SH-SY5Y (cell line): Measurements from ENCODE around the gene SLC18A2.

Experiments
- GATA2 ChIP-seq: IDR thresholded peaks from 2 replicates; pipeline ENCODE4 v1.6.1; 2011; ENCODE audit warnings: mild to moderate bottlenecking, low read depth, low read length
- GATA3 ChIP-seq: IDR thresholded peaks from 2 replicates; pipeline ENCODE4 v1.6.1; 2011; ENCODE audit warnings: low read depth, mild to moderate bottlenecking, low read length, moderate library complexity

The SLC18A2 gene

DNA sequence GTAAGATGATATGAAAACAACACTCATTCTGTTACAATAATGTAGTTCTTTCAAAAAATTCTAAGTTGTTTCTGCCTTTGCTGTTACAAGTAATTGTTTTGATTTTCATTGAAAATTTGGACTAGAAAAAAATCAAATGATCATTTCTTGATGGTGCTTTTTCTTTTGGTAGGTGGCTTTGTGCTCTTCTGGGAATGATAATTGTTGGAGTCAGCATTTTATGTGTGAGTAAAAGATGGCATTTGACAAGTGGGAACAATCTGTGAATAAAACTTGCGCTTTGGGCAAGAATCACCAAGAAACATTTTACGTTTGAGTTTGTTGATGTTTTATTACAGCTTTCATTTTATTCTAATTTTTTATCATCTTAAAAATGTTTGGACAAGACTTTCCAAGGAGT is 25.9 kb downstream of the SLC18A2 start:
- TF ChIP-seq GATA3 (no peak), GATA2 (no peak)

GRCh38 chr10:117268258-117268657 is 27.3 kb downstream of the SLC18A2 start:
- TF ChIP-seq GATA3, result no peak
- no peak for TF ChIP-seq GATA2

GRCh38 chr10:117268907-117269306 is 28.0 kb downstream of the SLC18A2 start:
- TF ChIP-seq GATA2 (no peak), GATA3 (no peak)

DNA sequence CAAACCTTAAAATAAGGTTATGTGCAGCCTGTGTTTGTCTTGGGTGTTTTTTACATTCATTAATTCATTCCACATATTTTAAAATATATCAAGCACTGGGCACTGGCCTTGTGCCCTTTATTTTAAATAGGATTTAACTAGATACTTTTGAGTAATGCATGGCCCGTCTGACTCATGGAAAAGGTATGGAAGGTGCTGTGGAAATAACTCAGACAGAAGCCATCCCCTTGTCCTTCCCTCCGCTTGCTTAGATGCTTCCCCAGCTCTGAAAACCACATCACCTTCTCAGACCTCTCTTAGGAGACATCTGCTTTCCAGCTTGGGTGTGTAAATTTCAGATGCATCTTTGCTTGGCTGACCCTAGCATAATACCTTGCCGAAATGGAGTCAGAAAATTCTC is 30.5 kb downstream of the SLC18A2 start:
- TF ChIP-seq GATA2 (no peak), GATA3 (no peak)

DNA sequence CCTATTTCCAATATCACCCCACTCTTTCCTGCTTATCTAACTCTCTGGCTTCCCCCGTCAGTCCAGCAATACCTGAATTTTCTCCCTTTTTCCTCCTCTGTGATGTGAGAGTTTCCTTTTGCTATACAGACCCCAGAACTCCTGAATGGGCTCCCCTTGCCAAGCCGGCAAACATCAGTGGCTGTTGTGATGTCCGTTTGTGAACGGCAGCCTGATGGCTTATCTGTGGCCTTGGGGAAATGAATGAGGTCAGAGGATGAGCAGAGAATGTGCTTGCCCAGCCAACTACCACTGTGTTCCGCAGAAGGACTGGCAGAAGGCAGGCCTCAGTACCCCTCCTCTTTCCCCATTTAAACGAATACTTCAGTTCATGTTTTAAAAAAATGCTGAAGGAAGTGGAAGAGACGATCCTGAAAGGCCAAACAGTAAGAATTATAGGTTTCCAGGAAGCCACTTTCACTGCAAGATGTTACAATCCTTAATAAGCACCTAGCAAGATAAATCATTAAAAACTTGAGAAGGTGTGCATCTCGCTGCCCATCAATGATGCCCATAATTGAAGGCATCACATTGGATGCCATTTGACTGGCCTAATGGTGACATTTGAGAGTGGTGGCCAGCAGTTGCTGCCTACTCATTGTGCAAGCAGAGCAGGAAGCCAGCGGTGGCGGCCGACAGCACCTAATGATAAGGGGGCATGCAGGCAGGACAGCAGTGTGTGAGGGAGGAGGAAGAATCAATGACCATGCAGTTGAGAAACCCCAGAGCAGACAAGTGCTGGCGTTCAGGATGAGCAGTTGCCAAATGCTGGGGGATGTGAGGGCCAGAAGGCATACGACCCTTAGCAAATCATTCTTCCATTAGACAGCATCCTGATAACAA is 31.5 kb downstream of the SLC18A2 start:
- TF ChIP-seq GATA3 (no peak), GATA2 (peak; percentile 39)

GRCh38 chr10:117273980-117274379 is 33.1 kb downstream of the SLC18A2 start:
- no peak for TF ChIP-seq GATA3
- TF ChIP-seq GATA2, result no peak

- TF ChIP-seq GATA2, result no peak
- no peak for TF ChIP-seq GATA3
These were observed 33.6 kb downstream of the SLC18A2 start for GRCh38 chr10:117274509-117274908.

DNA sequence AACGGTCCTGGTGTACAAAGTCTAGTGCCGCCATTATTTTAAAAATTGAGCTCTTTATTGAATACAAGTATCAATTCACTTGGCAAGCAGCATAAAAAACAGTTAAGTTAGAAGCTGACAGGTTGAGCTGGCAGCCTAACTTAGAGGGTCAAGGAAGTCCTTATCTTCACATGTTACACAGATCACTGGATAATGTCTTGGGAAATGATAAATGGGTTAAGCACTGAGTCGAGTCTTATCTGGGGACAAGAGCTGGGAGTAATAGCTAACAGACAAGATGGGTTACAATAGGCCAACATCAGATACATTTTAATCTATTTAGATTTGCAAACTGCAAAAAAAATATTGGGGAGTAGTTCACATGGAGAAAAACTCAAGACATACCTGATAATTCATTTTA is 34.2 kb downstream of the SLC18A2 start:
- no peak for TF ChIP-seq GATA2
- TF ChIP-seq GATA3, result no peak

- no peak for TF ChIP-seq GATA3
- TF ChIP-seq GATA2, result no peak
These were observed 36.8 kb downstream of the SLC18A2 start for GRCh38 chr10:117277675-117278074.

DNA sequence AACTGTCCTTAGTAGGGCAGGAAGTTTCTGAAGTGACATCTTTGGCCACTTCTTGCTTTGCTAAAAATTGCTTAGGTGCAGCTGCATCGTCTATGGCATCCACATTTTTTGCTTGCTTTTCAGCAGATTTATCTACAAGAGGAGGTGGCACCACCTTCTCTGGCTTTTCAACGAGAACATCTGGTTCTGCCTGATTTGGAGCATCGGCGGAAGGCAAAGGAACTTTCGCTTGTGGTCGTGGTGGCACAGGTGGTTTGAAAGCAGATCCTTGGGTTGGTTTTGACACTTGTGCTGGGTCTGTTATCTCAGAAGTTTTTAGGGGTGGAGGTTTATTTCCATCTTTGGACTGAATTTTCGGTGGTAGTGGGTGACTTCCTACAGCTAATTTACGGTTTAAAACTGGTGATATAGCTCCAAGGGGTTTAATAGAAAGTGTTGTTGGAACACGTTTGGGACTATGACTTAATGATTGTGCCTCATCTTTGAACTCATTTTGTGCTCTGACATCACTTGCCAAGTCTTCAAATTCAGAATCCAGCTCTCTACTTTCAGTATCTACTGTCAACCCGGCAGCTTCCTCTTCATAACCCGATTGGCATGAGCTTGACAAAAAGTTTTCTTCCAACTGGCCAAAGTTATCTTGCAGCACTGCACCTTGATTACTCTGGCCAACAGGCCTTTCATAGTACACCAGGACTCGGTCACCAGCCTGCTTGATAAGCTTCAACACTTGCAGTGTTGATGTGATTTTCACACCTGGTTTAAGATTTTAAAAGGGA is 44.0 kb downstream of the SLC18A2 start:
- TF ChIP-seq GATA3 (no peak), GATA2 (no peak)

DNA sequence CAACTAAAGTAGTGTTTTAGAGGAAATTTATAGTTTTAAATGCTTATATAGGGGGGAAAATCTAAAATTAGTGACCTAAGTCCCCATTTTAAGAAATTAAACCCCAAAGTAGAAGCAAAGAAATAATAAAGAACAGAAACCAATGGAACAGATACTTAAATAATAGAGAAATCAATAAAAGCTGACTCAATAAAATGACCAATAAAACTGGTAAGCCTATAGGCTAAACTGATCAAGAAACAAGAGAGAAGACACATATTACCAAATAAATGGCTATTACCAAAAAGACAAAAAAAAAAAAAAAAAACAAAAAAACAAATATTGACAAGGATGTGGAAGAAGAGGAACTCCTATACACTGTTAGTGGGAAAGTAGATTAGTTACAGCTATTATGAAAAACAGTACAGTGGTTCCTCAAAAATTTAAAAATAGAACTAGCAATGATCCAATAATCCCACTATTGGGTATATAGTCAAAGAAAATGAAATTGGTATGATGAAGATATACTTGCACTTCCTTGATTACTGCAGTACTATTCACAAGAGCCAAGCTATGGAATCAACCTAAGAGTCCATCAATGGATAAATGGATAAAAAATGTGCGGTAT is 53.2 kb downstream of the SLC18A2 start:
- no peak for TF ChIP-seq GATA3
- no peak for TF ChIP-seq GATA2

- TF ChIP-seq GATA2 (no peak), GATA3 (no peak)
These were observed 53.8 kb downstream of the SLC18A2 start for GRCh38 chr10:117294735-117295134.

GRCh38 chr10:117298219-117298618 is 57.3 kb downstream of the SLC18A2 start:
- TF ChIP-seq GATA2 (no peak), GATA3 (no peak)

DNA sequence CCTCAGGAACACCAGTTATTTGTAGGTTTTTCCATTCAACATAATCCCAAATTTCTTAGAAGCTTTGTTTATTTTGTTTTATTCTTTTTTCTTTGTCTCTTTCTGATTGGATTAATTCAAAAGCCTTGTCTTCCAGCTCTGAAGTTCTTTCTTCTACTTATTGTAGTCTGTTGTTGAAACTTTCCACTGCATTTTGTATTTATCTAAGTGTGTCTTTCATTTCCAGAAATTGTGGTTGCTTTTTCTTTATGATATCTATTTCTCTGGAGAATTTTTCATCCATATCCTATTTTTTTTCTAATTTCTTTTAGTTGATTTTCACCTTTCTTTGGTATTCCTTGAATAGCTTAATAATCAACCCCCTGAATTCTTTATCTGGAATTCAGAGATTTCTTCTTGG is 58.5 kb downstream of the SLC18A2 start:
- no peak for TF ChIP-seq GATA2
- TF ChIP-seq GATA3, result no peak
